GM06990 (cell line): Measurements from ENCODE around the gene CYS1.

Source experiments
- DNase-seq: peaks from one replicate; pipeline ENCODE4 v3.0.0-alpha.2; 2011; ENCODE audit not compliant: insufficient read length; ENCODE audit errors: extremely low read depth
- H3K27me3 ChIP-seq: replicated peaks from 2 replicates; pipeline ENCODE4 v1.6.0; 2011; ENCODE audit warnings: low read length; ENCODE audit not compliant: control insufficient read depth, insufficient read depth
- H3K36me3 ChIP-seq: 2 replicates; pipeline ENCODE4 v1.5.1; 2011; ENCODE audit warnings: low read length; ENCODE audit not compliant: control insufficient read depth, insufficient read depth
- H3K4me3 ChIP-seq: replicated peaks from 2 replicates; pipeline ENCODE4 v1.5.1; 2011; ENCODE audit warnings: low read depth, mild to moderate bottlenecking, control low read depth, low read length
- CTCF ChIP-seq: IDR thresholded peaks from 2 replicates; pipeline ENCODE4 v1.5.1; 2011; ENCODE audit warnings: low read length, control low read depth, mild to moderate bottlenecking, inconsistent platforms; ENCODE audit not compliant: insufficient read depth, poor library complexity, severe bottlenecking

The CYS1 gene

GRCh38 chr2:10083692-10084211, 3.5 kb upstream of the CYS1 start:
- Histone ChIP-seq H3K4me3 (peak overlapping the region; percentile 15; the same call in 1 of the 2 replicates), H3K27me3 (no peaks in the 10 kb centered on the region), H3K36me3 (no peaks in the 10 kb centered on the region)
- no peak for TF ChIP-seq CTCF
- peak; percentile 47 for DNase-seq

GRCh38 chr2:10083046-10083445, 2.8 kb upstream of the CYS1 start:
- no peaks in the 10 kb centered on the region for H3K36me3 ChIP-seq
- no peak for TF ChIP-seq CTCF
- no peak for DNase-seq
- peak overlapping the region; percentile 2; the same call in 1 of the 2 replicates for H3K4me3 ChIP-seq
- H3K27me3 ChIP-seq: no peaks in the 10 kb centered on the region

- peak; percentile 80 for DNase-seq
- no peak for TF ChIP-seq CTCF
- Histone ChIP-seq H3K27me3 (no peaks in the 10 kb centered on the region), H3K36me3 (no peaks in the 10 kb centered on the region), H3K4me3 (peak overlapping the region; percentile 69)
Observed at GRCh38 chr2:10080536-10081304, 509 bp upstream of the CYS1 start.

GRCh38 chr2:10079266-10079869, 843 bp downstream of the CYS1 start:
- H3K27me3 ChIP-seq: no peaks in the 10 kb centered on the region
- DNase-seq: peak; percentile 53

GRCh38 chr2:10078704-10079265, 1.4 kb downstream of the CYS1 start:
- Histone ChIP-seq H3K36me3 (no peaks in the 10 kb centered on the region), H3K27me3 (no peaks in the 10 kb centered on the region), H3K4me3 (peak overlapping the region; percentile 69)
- TF ChIP-seq CTCF: no peak
- DNase-seq: no peak

More at GRCh38 chr2:10079266-10079869, 843 bp downstream of the CYS1 start:
- no peak for TF ChIP-seq CTCF
- Histone ChIP-seq H3K36me3 (no peaks in the 10 kb centered on the region), H3K4me3 (peak overlapping the region; percentile 69)
